IPS DF 4.7 (cell line): Measurements from ENCODE around the gene ZGLP1.

ENCODE experiments used
- DNase-seq: peaks from one replicate; pipeline ENCODE4 v3.0.0-alpha.2; 2013; ENCODE audit warnings: low spot score; ENCODE audit errors: extremely low read depth

Gene ZGLP1

GRCh38 chr19:10328558-10329429 lies 19.2 kb upstream of the ZGLP1 start:
- no peak for DNase-seq

GRCh38 chr19:10327793-10328192 lies 18.2 kb upstream of the ZGLP1 start:
- DNase-seq: no peak

- DNase-seq: no peak
Measured at GRCh38 chr19:10325732-10326131, 16.1 kb upstream of the ZGLP1 start.

GRCh38 chr19:10321874-10322835 lies 12.5 kb upstream of the ZGLP1 start:
- DNase-seq: no peak

GRCh38 chr19:10321417-10321797 lies 11.8 kb upstream of the ZGLP1 start:
- DNase-seq: no peak

GRCh38 chr19:10320602-10321416 lies 11.2 kb upstream of the ZGLP1 start:
- no peak for DNase-seq

- no peak for DNase-seq
Measured at GRCh38 chr19:10318807-10319682, 9.4 kb upstream of the ZGLP1 start.

- DNase-seq: no peak
Measured at GRCh38 chr19:10317857-10318462, 8.3 kb upstream of the ZGLP1 start.

- DNase-seq: no peak
Measured at GRCh38 chr19:10317045-10317856, 7.6 kb upstream of the ZGLP1 start.

GRCh38 chr19:10316229-10317044 lies 6.8 kb upstream of the ZGLP1 start:
- DNase-seq: no peak

GRCh38 chr19:10315335-10316214 lies 6.0 kb upstream of the ZGLP1 start, which contains the start of gene FDX2:
TSS of gene FDX2 (minus strand) at chr19:10316015. CDS start at chr19:10315996, 19 bp downstream.
- no peak for DNase-seq

- no peak for DNase-seq
Measured at GRCh38 chr19:10306327-10306726, 3.3 kb downstream of the ZGLP1 start.

GRCh38 chr19:10305139-10305806 lies 4.3 kb downstream of the ZGLP1 start:
- no peak for DNase-seq

GRCh38 chr19:10299545-10300458 lies 9.8 kb downstream of the ZGLP1 start:
- no peak for DNase-seq

GRCh38 chr19:10295847-10296591 lies 13.6 kb downstream of the ZGLP1 start:
- DNase-seq: no peak
